ENCODE results near the gene TMEM181.
"Not testable (repeated sequence)": the region's sequence is repeated elsewhere in the genome, so short reads cannot be mapped to it uniquely, and the experiment has no call there.

Gene TMEM181, protein sequence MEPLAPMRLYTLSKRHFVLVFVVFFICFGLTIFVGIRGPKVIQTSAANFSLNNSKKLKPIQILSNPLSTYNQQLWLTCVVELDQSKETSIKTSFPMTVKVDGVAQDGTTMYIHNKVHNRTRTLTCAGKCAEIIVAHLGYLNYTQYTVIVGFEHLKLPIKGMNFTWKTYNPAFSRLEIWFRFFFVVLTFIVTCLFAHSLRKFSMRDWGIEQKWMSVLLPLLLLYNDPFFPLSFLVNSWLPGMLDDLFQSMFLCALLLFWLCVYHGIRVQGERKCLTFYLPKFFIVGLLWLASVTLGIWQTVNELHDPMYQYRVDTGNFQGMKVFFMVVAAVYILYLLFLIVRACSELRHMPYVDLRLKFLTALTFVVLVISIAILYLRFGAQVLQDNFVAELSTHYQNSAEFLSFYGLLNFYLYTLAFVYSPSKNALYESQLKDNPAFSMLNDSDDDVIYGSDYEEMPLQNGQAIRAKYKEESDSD

DNA sequence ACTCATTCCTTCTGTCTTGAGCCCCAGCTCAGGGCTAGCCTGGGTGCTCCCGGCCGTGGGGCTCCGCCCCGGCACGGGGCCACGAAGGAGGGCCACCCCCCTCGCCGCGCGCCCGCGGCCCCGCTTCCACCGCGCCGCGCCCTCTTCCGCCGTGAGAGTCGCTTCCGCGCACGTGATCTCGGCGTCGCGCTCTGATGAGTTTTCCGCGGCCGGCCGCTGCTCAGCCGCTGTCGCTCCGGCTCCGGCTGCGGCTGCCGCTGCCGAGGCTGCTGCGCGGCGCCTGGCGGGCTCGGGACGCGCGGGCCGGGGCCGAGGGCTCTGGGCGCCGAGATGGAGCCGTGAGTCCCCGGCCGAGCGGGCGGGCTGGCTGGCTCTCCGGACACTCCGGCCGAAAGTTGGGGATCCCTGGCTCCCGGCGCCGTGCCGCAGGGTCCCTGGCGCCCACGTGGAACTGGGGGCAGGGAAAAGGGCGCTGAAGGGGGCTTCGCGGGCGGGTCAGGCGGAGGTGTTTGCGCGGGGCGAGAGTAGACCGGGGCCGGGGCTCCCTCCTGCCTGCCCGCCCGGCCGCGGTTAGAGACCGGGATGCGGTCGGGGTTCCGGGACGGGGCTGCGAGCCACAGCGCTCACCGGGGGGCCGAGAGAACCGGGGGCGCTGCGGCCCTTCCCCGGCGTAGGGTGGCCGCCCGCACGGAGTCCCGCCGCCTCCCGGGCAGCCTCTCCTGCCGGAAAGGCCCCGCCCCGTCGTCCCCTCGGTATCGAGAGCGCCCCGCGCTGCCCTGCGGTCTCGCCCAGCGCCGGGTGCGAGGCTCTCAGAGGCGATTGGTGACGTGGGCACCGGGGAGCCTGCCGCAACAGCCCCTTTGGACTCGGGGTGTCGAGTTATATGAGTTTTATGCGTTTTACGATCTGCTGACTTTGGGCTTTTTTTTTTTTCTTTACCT lies at the start of gene TMEM181:
Gene TMEM181, plus strand, starts transcription at position 197 of the 941 bp plus-strand sequence. Its CDS starts 134 bp downstream, at position 331.
- no peak for FAIRE-seq

DNA sequence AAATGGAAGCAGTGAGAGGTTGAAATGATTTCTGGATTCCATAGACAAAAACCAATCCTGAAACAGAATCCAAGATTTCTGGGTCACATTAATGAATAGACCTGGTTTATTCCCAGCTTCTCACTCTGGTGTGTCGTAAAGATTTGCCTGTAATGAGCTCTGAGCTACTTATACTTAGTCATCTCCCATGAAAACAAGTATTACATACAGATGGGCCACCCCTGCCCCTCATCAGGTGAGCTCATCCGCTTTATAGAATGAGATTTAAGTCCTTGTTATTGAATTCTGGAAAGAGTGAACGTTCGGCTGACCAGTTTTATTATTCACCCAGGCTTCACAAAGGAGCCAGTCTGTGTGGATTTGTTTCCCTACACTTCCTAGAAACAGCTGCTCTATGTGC lies 47.1 kb upstream of the TMEM181 start:
- FAIRE-seq = no peak

DNA sequence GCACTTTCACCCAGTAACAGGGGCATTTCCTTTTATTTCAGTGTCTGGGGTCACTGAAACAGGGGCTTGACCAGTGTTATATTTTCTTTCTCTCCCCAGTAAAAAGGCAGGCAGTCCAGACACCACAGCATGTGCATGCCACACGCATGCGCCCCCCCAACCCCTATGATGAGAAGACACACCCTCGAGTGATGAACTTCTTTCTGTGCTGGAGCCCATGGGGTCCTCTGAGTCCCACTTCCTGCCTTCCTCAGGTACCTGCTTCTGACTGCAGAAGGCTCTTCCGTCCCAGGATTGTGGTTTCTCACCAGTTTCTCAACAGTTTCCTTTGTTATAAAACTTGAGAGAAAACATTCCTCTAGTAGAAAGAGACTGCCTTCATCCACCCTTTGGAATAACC lies 45.7 kb upstream of the TMEM181 start:
- FAIRE-seq = no peak

DNA sequence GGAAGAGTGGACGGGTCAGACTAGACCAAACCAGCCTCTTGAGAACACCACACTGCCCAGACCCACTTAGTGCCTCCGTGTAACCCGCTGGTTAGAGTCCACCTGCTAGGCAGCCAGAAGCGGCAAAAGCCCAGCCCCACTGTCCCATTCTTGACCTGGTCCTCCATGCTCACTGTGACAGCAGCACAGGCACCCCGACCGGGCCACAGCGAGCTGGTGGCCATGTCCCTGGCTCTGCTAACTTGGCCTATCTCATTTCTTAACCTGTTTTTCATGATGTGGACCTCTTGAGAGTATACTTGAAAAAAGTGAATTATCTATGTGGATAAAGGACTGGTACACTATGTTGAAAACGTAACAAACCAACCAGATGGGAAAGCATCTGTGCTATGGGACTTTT lies 44.9 kb upstream of the TMEM181 start:
- no peak for FAIRE-seq

DNA sequence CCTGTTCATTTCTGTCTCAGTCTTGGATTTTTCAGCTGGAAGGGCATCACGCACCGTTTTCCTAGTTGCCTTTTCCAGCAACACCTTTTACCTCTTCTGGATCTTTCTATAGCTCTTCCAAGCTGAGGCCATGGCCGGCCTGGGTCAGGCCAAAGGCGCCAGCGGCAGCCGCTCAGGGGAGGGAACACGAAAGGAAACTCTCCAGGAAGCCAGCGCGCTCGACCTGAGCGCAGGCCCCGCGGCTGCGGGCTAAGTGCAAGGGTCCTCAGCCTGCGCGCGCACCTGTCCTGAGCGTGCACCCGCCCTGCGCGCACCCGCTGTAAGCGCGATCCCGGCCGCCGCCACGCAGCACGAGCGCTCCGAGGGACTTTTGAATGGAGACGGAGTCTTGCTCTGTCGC lies 43.8 kb upstream of the TMEM181 start:
- no peak for FAIRE-seq

DNA sequence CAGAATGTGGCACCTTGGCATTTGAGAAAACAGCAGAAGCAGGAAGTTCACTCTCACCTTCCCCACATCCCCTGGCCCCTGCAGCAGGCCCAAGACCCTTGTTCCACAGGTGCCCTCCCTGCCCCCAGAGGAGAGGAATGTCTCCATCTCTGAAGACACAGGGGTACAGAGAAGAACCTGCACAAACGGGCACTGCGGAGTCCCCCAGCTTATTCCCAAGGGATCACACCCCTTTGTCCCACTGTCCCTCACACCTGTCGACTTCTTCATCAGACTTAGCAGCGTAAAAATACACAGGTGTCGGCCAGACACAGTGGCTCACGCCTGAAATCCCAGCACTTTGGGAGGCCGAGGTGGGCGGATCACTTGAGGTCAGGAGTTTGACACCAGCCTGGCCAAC lies 42.9 kb upstream of the TMEM181 start:
- FAIRE-seq = no peak

DNA sequence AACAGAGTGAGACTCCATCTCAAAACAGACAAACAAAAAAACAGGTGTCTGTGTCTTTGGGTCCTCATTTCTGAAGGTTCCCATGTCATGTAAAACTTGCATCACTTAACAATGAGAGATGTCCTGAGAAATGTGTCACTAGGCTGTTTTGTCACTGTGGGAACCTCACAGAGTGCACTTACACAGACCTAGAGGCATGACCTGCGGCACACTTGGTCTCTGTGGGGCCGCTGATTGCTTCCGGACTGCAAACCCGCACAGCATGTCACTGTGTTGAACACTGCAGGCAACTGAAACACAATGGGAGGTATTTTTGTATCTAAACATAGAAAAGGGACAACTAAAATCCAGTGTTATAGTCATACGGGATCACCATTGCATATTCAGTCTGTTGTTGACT lies 42.3 kb upstream of the TMEM181 start:
- FAIRE-seq = no peak

DNA sequence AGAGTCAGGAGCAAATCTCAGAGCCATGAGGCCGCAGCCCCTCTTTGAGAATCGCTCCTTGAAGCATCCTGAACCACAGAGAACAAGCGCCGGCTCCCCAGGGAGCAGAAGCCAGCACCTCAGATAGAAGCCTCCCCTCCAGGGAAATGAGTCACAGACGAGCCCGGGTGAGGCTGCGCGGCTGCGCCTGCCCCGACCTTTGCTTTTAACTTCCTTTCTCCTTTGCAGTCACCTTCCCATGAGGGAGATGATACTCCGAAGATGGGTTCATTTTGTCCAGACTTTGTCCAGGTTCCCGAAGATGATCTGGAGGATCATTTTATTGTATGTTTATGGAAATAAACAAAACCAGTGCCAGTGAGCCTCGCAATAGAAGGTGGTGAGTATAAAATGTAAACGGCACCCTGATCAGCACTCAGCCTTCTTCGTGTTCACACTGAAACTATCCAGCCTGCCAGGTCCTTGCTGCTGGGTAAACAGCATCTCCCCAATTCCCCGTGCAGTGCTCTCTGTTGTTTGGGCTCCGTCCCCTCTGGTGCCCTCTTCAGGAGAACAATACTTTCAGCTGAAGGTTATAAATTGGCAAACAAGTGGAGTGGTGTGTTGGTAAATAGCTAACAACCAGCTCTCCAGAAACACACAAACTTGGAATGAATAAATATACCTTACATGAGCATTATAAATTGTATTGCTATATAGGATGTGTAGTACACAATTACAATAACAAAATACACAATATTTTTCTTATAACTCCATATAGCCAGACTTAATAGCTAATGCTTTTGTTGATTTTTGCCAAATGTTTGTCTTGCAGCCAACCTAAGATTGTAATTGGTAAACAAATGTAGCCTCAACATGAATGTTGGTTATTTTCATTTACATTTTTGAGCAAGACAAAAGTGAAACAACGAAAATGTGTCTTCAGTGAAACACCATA lies 41.4 kb upstream of the TMEM181 start:
- no peak for FAIRE-seq

DNA sequence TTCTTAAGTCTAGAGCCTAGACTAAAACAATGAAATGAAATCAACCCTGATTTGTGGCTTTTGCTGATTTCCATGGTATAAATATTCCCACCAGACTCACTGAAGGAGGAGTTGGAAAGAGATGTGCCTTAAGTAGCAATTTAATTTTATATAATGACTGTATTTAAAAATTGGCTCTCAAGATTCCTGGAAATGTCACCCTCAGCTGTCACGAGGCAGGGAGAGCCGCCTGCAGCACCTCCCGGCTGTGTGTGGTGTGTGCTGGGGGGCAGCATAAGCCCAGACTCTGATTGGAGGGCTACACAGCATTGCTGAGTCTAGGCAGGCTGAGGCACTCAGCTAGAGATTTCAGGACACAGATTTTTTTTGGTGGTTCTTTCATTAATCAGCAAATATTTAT lies 40.6 kb upstream of the TMEM181 start:
- no peak for FAIRE-seq

DNA sequence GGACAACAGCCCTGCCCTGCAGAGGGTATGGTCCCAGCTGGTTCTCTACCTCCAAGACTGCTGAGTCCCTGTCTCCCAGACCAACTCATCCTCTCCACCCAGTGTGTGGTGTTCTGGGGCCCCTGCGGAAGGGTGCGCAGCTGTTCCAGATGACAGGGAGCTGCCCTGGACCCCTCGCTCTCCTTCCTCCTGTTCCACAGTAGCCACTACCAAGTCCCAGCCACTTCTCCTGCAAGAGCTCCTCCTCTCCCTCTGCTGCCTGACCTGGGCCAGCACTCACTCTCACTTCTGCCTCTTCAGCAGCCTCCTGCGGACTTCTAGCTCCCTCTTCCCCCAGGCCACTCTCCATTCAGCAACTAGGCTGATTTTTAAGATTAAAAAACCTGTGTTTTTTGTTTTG lies 40.1 kb upstream of the TMEM181 start:
- no peak for FAIRE-seq

DNA sequence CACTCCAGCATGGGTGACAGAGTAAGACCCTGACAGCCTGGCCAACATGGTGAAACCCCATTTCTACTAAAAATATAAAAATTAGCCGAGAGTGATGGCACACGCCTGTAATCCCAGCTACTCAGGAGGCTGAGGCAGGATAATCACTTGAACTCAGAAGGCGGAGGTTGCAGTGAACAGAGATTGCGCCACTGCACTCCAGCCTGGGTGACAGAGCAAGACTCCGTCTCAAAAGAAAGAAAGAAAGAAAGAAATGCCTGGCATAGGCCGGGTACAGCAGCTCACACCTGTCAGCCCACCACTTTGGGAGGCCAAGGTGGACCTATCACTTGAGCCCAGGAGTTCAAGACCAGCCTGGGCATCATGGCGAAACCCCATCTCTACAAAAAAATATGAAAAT lies 38.9 kb upstream of the TMEM181 start:
- not testable (repeated sequence) for FAIRE-seq

DNA sequence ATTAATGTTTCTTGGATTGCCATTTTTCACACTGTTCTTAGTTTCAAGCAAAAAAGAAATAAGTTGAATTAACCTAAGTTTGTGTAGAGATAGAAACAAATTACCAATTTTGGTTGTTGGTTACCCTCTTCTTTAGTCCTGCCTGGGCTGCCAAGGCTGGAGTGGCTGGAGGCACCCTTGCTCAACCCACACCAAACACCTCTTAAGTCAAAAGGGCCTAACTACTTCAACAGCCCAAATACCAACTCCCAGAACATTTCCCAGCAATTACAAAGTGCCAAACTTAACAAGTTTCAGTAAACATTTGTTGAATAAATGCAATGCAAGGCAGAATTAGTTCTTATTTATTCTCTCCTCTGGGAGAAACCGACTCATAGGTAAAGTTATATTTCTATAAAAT lies 38.1 kb upstream of the TMEM181 start:
- FAIRE-seq = no peak

DNA sequence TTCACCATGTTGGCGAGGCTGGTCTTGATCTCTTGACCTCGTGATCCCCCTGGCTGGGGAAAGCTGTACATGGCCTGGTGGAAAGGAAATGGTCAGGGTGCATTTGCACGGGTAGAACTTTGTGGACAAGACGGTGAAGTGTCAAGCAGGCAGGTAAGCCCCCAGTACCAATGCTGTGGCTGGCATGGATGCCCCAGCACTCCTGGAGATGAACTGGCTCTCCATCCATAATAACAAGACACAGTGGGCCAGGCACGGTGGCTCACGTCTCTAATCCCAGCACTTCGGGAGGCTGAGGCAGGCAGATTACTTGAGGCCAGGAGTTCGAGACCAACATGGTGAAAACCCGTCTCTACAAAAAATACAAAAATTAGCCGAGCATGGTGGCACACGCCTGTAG lies 37.3 kb upstream of the TMEM181 start:
- no peak for FAIRE-seq

DNA sequence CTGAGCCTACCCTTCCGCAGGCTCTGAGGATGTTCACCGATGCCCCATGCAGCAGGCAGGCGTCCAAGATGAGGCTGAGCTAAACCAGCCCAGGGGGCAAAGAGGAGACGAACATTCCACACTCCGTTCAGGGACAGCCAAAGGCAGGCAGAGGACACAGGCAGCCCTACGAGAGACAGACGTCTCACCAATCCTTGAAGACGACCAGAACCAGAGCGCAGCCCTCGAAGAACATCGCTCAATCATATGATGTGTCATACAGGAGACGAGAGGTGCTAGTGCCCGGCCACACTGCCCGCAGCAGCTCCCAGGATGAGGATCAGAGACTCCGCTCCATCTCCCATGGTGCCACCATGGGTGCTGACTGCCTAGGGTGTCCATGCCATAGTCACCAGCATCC lies 35.6 kb upstream of the TMEM181 start:
- no peak for FAIRE-seq

DNA sequence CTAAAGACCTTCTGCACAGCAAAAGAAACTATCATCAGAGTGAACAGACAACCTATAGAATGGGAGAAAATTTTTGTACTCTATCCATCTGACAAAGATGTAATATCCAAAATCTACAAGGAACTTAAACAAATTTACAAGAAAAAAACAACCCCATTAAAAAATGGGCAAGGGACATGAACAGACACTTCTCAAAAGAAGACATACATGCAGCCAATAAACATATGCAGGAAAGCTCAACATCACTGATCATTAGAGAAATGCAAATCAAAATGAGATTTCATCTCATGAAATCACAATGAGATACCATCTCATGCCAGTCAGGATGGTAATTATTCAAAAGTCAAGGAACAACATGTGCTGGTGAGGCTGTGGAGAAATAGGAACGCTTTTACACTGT lies 32.0 kb upstream of the TMEM181 start:
- not testable (repeated sequence) for FAIRE-seq

DNA sequence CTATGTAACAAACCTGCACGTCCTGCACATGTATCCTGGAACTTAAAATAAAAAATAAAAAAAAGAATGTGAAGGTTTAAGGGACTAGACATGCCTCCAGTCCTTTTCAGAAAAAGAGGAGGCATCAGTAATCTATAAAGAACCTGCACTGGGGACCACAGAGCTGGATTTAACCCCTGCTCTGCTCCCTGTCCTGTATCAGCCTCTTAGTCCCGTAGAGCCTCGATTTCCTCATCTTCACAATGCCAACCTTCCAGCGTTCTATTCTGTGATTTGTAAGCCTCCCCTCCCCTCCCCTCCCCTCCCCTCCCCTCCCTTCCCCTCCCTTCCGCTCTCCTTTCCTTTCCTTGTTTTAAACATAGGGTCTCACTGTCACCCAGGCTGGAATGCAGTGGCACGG lies 31.1 kb upstream of the TMEM181 start:
- FAIRE-seq = no peak

DNA sequence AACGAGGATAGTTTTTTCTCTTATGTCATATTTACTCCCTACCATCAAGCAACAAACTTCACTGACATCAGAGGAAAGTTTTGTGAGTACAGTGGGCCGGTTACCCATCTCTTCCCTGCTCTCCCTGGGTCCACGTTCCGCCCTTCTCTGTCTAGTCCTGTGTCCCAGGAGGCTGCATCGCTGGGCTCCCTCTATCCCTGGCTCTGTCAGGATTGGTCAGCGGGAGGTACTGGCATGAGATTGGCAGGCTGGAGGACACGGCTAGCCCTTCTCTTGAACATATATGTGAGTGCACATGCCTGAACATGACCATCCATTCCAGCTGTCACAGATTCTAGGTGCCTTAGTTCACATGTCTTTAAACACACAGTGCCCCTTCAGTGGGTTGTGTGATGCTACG lies 30.3 kb upstream of the TMEM181 start:
- FAIRE-seq = no peak

DNA sequence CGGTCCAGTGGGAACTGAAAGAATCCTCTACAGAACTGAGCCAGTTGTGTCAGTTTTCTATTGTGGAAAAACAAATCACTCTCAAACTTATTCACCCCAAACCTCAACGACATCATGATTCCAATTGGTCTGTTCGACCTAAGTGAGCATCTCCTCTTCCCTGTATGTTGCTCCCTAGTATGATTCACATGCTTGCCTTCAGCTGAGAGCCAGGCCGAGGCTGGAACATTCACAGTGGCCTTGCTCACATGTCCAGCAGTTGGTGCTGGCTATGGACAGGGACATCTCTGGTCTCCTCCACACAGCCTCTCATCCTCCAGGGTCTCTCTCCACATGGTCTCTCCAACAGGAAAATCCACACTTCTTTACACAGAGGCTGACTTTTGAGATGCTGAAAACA lies 28.3 kb upstream of the TMEM181 start:
- no peak for FAIRE-seq

DNA sequence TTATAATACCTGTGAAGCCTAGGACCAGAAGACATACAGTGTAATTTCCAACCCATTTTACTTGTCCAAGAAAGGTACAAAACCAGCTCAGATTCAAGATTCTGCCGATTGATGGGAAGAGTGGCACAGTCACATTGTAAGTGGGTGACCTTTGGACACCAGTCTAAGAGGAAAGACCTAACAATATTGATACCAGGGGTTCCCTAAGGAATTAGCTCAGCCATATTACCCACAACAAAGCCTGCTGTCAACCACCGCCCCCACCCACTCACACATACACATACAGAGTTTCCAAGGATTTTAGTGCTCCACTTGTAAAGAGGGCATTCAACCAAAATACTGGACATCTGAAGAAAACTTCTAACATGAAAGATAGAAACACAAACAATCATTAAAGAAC lies 27.9 kb upstream of the TMEM181 start:
- FAIRE-seq = no peak

DNA sequence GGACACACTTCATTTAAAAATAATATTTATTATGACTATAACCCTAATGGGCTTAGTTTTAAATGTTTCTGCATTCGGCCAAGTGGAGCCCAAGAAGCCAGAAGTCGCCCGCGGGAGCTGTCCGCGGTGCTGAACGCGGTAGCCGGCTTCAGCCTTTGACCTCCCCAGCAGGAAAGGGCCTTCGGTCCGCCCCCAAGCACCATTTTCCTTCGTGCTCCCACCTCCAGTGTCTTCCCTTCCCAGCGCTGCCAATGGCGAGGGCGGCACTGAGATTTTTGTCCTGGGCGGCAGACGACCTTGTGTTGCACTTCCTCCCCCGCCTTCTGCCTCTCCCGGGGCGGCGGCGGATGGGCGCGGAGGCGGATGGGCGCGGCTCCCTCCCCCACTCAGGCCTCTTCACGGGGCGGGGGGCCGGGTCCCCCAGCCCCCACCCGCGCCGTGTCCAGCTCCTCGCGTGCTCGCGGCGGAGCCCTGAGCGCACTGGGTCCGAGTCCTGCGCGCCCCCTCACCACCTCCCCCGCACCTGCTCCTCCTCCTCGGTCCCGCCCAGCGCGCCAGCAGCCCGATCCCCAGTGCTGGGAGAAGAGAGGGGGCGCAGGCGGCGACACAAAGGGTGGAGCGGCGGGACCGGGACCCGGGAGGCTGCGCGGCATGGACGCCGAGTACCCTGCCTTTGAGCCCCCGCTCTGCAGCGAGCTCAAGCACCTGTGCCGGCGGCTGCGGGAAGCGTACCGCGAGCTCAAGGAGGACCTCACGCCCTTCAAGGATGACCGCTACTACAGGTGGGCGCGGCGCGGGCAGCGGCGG lies 23.6 kb upstream of the TMEM181 start:
- FAIRE-seq = no peak

DNA sequence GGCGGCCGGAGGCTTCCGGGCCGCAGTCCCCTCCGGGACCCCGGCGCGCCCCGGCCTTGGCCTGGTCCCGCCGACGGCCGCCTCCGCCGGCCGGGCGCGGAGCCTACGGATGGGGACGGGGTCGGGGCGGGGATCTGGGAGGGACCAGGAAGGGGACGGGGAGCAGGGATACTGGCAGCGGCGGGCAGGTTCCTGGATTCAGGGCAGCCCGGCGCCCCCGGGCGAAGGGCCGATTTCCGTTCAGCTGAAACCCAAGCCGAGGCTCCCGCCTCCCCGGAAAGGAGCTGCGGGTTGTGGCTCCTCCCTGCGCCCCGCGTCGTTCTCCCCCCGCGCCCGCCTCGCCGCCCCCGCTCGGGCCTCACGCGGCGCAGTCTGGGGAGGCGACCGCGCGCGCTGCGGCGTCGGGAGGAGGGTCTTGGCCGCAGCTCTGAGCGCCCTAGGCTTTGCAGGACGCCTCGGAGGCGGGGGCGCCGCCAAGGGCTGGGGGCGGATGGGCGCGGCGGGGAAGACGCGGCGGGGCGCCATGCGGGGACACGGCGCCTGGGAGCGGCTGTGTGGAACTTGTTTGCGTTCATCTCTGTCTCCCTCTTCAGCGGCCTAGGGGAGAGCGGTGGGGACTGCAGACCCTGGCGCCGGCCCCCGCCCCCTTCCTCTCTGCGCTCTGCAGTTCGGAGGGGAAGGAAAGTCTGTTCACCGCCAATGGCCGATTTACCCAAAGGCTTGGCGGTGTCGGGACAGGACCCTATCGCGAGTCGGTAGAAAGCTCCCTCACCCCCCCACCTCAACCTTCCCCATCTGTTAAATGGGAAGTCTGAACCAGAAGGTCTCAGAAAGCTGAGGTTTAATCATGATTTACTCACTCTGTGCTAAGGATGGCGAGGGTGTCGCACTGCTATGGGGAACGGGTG lies 22.7 kb upstream of the TMEM181 start:
- FAIRE-seq = no peak
